GM23248 (cell line): ENCODE measurements around the gene HNRNPD.

Experiments
- EZH2 ChIP-seq: fragments of 200-600 bp; sonication (generic); IDR thresholded peaks from 2 replicates; pipeline ENCODE4 v1.6.1; 2018; ENCODE audit warnings: antibody characterized with exemption, mild to moderate bottlenecking; ENCODE audit not compliant: insufficient read depth, poor library complexity, severe bottlenecking
- EZH2phosphoT487 ChIP-seq: fragments of 200-600 bp; sonication (generic); IDR thresholded peaks from 2 replicates; pipeline ENCODE4 v1.6.1; 2018; ENCODE audit warnings: antibody characterized with exemption, moderate library complexity, mild to moderate bottlenecking, low read depth; ENCODE audit not compliant: insufficient read depth

DNA sequence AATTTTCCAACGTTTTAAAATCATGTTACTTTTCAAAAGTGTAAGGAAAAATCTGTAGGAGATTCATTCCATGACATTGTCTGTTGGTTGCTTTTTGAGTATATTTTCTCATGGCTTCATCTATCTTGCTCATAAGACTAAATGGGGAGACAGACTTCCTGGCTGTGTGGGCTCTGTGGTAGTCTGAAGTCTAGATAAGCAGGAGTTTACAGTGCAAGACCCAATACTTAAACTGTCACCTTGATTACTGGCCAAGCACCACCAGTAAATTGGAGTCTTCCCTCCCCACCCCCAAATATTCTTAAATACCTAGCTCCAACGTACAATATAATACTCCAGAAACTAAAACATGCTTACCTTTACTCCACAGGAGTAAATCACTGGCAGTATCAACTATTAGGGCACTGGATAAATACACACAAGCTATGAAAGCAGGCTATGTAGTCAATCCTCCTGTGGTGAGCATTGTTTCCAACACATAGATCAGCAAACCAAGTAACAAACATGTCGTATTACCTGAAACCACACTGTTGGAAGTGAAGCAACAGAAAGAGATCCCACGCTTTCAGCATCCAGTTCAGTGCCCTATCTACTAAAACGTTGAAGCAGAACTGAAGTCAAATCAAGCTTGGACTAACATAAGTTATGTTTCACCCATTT, 6.2 kb downstream of the HNRNPD start:
- TF ChIP-seq EZH2 = no peak
- no peak for TF ChIP-seq EZH2phosphoT487
